CD4-positive, alpha-beta T cell (primary cell): ENCODE measurements around the gene CALN1. TPM values are rescaled to one million over a fixed set of nuclear protein-coding genes. Genes with fewer than 3 reads are reported as not detected.

Experiments used
- ATAC-seq: fragments of 200-7000 bp; cut with Tn5 transposase; one replicate; pipeline ENCODE4 v1.10.0; 2022; ENCODE audit warnings: mild to moderate bottlenecking; ENCODE audit not compliant: poor library complexity
- CTCF ChIA-PET: fragments of 350-600 bp; sonication (Branson Sonifier 250); formaldehyde crosslinking; loops from one replicate; lab custom pipeline; 2021; ENCODE audit warnings: antibody characterized with exemption, inconsistent platforms; lab: Charles Lee
- POLR2A ChIA-PET: fragments of 350-600 bp; sonication (Branson Sonifier 250); formaldehyde crosslinking; loops from one replicate; lab custom pipeline; 2021; ENCODE audit warnings: antibody characterized with exemption, inconsistent platforms; lab: Charles Lee
- DNase-seq, 14 experiments: peaks; one replicate each; pipeline ENCODE4 v3.0.0-alpha.2; 2013 to 2020; ENCODE audit warnings: mixed read lengths in 2 of 14
- H3K27ac ChIP-seq, 2 donors: one replicate each; pipeline versions ENCODE4 v1.5.1 to v1.7.0; 2013; ENCODE audit warnings: low read length in 2 of 2, low read depth in 1 of 2, mild to moderate bottlenecking in 1 of 2
- H3K27me3 ChIP-seq, 2 experiments: 1 replicate in 1 of 2; 2 replicates in 1 of 2; pipeline versions ENCODE4 v1.6.1 to v1.7.0; 2013; ENCODE audit warnings: low read length in 2 of 2, control low read depth in 1 of 2, mild to moderate bottlenecking in 1 of 2, moderate library complexity in 1 of 2; ENCODE audit not compliant: insufficient read depth in 2 of 2, control insufficient read depth in 1 of 2
- H3K36me3 ChIP-seq: one replicate; pipeline ENCODE4 v1.6.1; 2013; ENCODE audit warnings: low read length, control low read depth; ENCODE audit not compliant: insufficient read depth
- H3K4me1 ChIP-seq: one replicate; pipeline ENCODE4 v1.6.1; 2013; ENCODE audit warnings: low read length, control low read depth; ENCODE audit not compliant: insufficient read depth
- H3K4me3 ChIP-seq: one replicate; pipeline ENCODE4 v1.5.1; 2013; ENCODE audit warnings: mild to moderate bottlenecking, low read length, moderate library complexity
- H3K9me3 ChIP-seq, 2 experiments: 1 replicate in 1 of 2; 2 replicates in 1 of 2; pipeline versions ENCODE4 v1.6.1 to v1.7.0; 2013; ENCODE audit warnings: low read length in 2 of 2, mild to moderate bottlenecking in 2 of 2, control low read depth in 1 of 2, moderate library complexity in 1 of 2; ENCODE audit not compliant: control insufficient read depth in 1 of 2, insufficient read depth in 1 of 2
- H3K27ac Mint-ChIP-seq: one replicate; pipeline ENCODE4 v1.8.0; 2020; ENCODE audit warnings: mixed read lengths
- H3K27me3 Mint-ChIP-seq: one replicate; pipeline ENCODE4 v1.8.0; 2021; ENCODE audit warnings: mixed read lengths
- H3K36me3 Mint-ChIP-seq: one replicate; pipeline ENCODE4 v1.8.0; 2021; ENCODE audit warnings: low read depth, mixed read lengths
- H3K4me1 Mint-ChIP-seq: one replicate; pipeline ENCODE4 v1.8.0; 2021; ENCODE audit warnings: low read depth, mixed read lengths
- H3K4me3 Mint-ChIP-seq: one replicate; pipeline ENCODE4 v1.8.0; 2020; ENCODE audit warnings: mild to moderate bottlenecking, mixed read lengths
- H3K9me3 Mint-ChIP-seq: one replicate; pipeline ENCODE4 v1.8.0; 2020; ENCODE audit warnings: mixed read lengths
- intact Hi-C, 2 experiments: fragments of 100-400 bp; cut with DNase I in 1 of 2; cut with micrococcal nuclease in 1 of 2; formaldehyde crosslinking; loops; one replicate each; pipeline versions ENCODE4 v1.15.1 to v1.9.0; 2023 to 2025; cut with DNase I, micrococcal nuclease
- total RNA-seq, 174 experiments: library from RNA in 2 of 174; stranded (reverse) in 2 of 174; gene quantifications; one replicate each; pipeline ENCODE4 v1.2.3 and lab custom pipeline; 2021 to 2026
- TF ChIP-seq, protein P1 (sequence below): fragments of 200-600 bp; IDR thresholded peaks from one replicate; pipeline ENCODE4 v1.8.0; 2022; ENCODE audit warnings: antibody characterized with exemption, mild to moderate bottlenecking

The CALN1 gene
- total RNA-seq, 2 experiments from 2014 or later: 0.06 TPM; not detected in 1

DNA sequence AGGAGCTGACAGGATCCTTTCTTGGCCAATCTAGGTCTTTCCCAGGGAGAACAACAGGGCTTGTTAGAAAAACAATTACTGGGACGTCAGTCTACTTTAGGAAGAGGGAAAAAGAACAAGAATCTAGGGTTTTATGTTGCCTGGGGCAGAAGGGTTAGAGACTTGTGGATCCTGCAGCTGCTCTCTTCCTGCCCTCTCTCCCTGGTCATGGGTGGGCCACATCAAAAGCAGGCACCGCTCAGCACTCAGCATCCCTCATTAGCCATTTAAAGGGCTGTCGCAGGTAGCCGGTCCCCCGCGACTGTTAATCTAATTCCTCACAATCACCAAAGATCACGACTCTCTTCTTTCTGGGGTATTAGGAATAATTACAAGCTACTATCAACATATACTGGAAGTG is 631.9 kb downstream of the CALN1 start:
- POLR2A ChIA-PET: no interaction called here
- TF ChIP-seq, protein P1, sequence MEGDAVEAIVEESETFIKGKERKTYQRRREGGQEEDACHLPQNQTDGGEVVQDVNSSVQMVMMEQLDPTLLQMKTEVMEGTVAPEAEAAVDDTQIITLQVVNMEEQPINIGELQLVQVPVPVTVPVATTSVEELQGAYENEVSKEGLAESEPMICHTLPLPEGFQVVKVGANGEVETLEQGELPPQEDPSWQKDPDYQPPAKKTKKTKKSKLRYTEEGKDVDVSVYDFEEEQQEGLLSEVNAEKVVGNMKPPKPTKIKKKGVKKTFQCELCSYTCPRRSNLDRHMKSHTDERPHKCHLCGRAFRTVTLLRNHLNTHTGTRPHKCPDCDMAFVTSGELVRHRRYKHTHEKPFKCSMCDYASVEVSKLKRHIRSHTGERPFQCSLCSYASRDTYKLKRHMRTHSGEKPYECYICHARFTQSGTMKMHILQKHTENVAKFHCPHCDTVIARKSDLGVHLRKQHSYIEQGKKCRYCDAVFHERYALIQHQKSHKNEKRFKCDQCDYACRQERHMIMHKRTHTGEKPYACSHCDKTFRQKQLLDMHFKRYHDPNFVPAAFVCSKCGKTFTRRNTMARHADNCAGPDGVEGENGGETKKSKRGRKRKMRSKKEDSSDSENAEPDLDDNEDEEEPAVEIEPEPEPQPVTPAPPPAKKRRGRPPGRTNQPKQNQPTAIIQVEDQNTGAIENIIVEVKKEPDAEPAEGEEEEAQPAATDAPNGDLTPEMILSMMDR: no peak

DNA sequence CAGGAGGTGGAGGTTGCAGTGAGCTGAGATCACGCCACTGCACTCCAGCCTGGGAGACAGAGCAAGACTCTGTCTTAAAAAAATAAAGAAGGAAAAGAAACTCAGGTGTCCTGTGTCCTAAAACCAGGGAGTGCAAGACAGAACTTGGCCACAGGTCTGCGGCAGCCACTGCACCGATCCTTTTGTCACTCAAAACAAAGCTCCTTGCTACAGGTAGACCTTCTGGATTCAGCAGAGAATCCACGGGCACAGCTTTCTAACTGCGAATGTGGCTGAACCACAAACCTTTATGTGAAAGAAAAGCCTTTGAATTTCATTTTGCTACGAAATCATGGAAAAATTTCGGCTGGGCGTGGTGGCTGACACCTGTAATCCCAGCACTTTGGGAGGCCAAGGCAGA is 634.9 kb downstream of the CALN1 start:
- TF ChIP-seq, protein P1: no peak
- Histone ChIP-seq H3K27ac (no peak overlapping the region), H3K9me3 (peaks cover 5% of the 10 kb centered on the region in 2 experiments), H3K27me3 (no peaks in the 10 kb centered on the region), H3K4me1 (no peaks in the 10 kb centered on the region), H3K4me3 (no peak overlapping the region), H3K36me3 (no peaks in the 10 kb centered on the region)
- Mint-ChIP-seq H3K27me3 (no peaks in the 10 kb centered on the region), H3K4me1 (no peaks in the 10 kb centered on the region), H3K4me3 (no peak overlapping the region), H3K27ac (no peak overlapping the region), H3K36me3 (no peaks in the 10 kb centered on the region), H3K9me3 (peaks cover 2% of the 10 kb centered on the region)
- CTCF ChIA-PET: no interaction called here
- intact Hi-C loops: no loop called here
- ATAC-seq (no peak), DNase-seq (no peak)
- POLR2A ChIA-PET: no interaction called here

More for the DNA sequence above, 631.9 kb downstream of the CALN1 start:
- DNase-seq (no peak), ATAC-seq (no peak)
- H3K27me3 Mint-ChIP-seq: no peaks in the 10 kb centered on the region
- Histone ChIP-seq H3K27ac (no peak overlapping the region), H3K4me3 (no peak overlapping the region), H3K27me3 (no peaks in the 10 kb centered on the region), H3K9me3 (peaks cover 5 to 11% of the 10 kb centered on the region in 2 experiments), H3K4me1 (no peaks in the 10 kb centered on the region), H3K36me3 (no peaks in the 10 kb centered on the region)
- intact Hi-C loops: no loop called here
- CTCF ChIA-PET: no interaction called here
- H3K27ac Mint-ChIP-seq: no peak overlapping the region
- H3K9me3 Mint-ChIP-seq: no peaks in the 10 kb centered on the region
- no peak overlapping the region for H3K4me3 Mint-ChIP-seq
- no peaks in the 10 kb centered on the region for H3K4me1 Mint-ChIP-seq
- H3K36me3 Mint-ChIP-seq: no peaks in the 10 kb centered on the region

DNA sequence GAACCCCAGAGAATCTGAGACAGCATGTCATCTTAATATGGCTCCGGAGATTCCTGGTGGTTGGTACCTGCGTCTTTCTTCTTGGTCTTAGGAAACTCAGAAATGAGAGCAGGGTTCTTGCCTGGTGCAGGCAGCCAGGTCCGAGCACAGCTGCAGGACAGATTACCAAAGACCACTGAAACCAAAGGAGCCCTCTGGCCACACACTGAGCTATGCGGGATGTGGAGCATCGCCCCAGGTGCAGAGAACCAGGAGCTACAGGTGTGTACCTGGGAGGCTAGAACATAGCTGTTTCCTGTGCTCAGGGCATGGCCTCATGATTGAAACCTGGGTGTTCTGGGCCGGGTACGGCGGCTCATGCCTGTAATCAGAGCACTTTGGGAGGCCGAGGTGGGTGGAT is 635.4 kb downstream of the CALN1 start:
- Mint-ChIP-seq H3K27ac (no peak overlapping the region), H3K36me3 (no peaks in the 10 kb centered on the region), H3K4me3 (no peak overlapping the region), H3K27me3 (no peaks in the 10 kb centered on the region), H3K9me3 (peaks cover 2% of the 10 kb centered on the region), H3K4me1 (no peaks in the 10 kb centered on the region)
- H3K9me3 ChIP-seq: peaks cover 0 to 10% of the 10 kb centered on the region in 2 experiments
- H3K36me3 ChIP-seq: no peaks in the 10 kb centered on the region
- H3K4me1 ChIP-seq: no peaks in the 10 kb centered on the region
- no peaks in the 10 kb centered on the region for H3K27me3 ChIP-seq
- no peak for ATAC-seq
- ChIA-PET POLR2A (no interaction called here), CTCF (no interaction called here)
- DNase-seq: no peak
- H3K27ac ChIP-seq: no peak overlapping the region
- intact Hi-C loops: no loop called here
- TF ChIP-seq, protein P1: no peak
- no peak overlapping the region for H3K4me3 ChIP-seq
